GM12878 (cell line): ENCODE results near the gene VTA1. TPM values are rescaled to one million over a fixed set of nuclear protein-coding genes. Genes with fewer than 3 reads are reported as not detected.
A peak's percentile ranks its signal among the peaks of the same experiment; 100 is the strongest.

Experiments
- BCL3 ChIP-seq: IDR thresholded peaks from 2 replicates; pipeline ENCODE4 v1.6.1; 2011; ENCODE audit warnings: borderline replicate concordance, low read depth, mild to moderate bottlenecking, moderate library complexity, low read length; ENCODE audit not compliant: insufficient read depth, poor library complexity, severe bottlenecking
- E2F4 ChIP-seq: IDR thresholded peaks from 2 replicates; pipeline ENCODE4 v1.6.1; 2012; ENCODE audit warnings: low read depth, low read length, improper control_type of control experiment
- FOXM1 ChIP-seq: IDR thresholded peaks from 2 replicates; pipeline ENCODE4 v1.6.1; 2012; ENCODE audit warnings: low read depth, mild to moderate bottlenecking, inconsistent platforms, low read length, moderate library complexity
- HSF1 ChIP-seq: fragments of 150-350 bp; IDR thresholded peaks from 2 replicates; pipeline ENCODE4 v1.6.1; 2014; ENCODE audit warnings: mild to moderate bottlenecking, low read depth, low read length
- KLF5 ChIP-seq: fragments of 450-650 bp; IDR thresholded peaks from 2 replicates; pipeline ENCODE4 v1.6.1; 2014; ENCODE audit warnings: mild to moderate bottlenecking; ENCODE audit not compliant: partially characterized antibody
- MLLT1 ChIP-seq: fragments of 450-650 bp; IDR thresholded peaks from 2 replicates; pipeline ENCODE4 v1.6.1; 2016; ENCODE audit warnings: mild to moderate bottlenecking
- NFIC ChIP-seq: IDR thresholded peaks from 2 replicates; pipeline ENCODE4 v1.6.1; 2012; ENCODE audit warnings: low read depth, mild to moderate bottlenecking, inconsistent platforms, low read length, moderate library complexity
- NR2F1 ChIP-seq: fragments of 450-650 bp; conservative IDR thresholded peaks from 2 replicates; pipeline ENCODE4 v1.6.1; 2017; ENCODE audit warnings: mild to moderate bottlenecking
- PML ChIP-seq: IDR thresholded peaks from 2 replicates; pipeline ENCODE4 v1.6.1; 2012; ENCODE audit warnings: low read length, inconsistent platforms
- RB1 ChIP-seq: fragments of 450-650 bp; formaldehyde crosslinking; IDR thresholded peaks from 2 replicates; pipeline ENCODE4 v1.6.1; 2017; ENCODE audit warnings: mild to moderate bottlenecking, borderline replicate concordance
- RUNX3 ChIP-seq: IDR thresholded peaks from 2 replicates; pipeline ENCODE4 v1.6.1; 2012; ENCODE audit warnings: low read length, inconsistent platforms
- SMARCA5 ChIP-seq: fragments of 450-650 bp; IDR thresholded peaks from 2 replicates; pipeline ENCODE4 v1.6.1; 2017; ENCODE audit warnings: mild to moderate bottlenecking
- TCF7 ChIP-seq: IDR thresholded peaks from 2 replicates; pipeline ENCODE4 v1.6.1; 2014; ENCODE audit warnings: antibody characterized with exemption, borderline replicate concordance
- ZBTB11 ChIP-seq: fragments of 450-650 bp; formaldehyde crosslinking; IDR thresholded peaks from 2 replicates; pipeline ENCODE4 v1.5.0; 2022; ENCODE audit warnings: mild to moderate bottlenecking, missing genetic modification characterization
- ZNF687 ChIP-seq: fragments of 450-650 bp; IDR thresholded peaks from 2 replicates; pipeline ENCODE4 v1.6.1; 2017; ENCODE audit warnings: mild to moderate bottlenecking, moderate library complexity
- polyA plus RNA-seq, 11 experiments: library from polyadenylated mRNA; depleted of rRNA in 4 of 11; unstranded in 6 of 11; stranded (reverse) in 5 of 11; fragments of >200 nt; fragmentation: Nextera tagmentation in 4 of 11; fragmentation: Illumina TruSeq in 1 of 11; extraction: Ambion mirVana in 4 of 11; extraction: Trizol in 1 of 11; gene quantifications; 1 replicate in 1 of 11; 2 replicates in 10 of 11; pipeline versions ENCODE4 v1.2.1 to v1.2.3, GENCODE V29; 2011 to 2016; ENCODE audit warnings: inconsistent platforms in 2 of 11, missing spikeins in 2 of 11, low read depth in 1 of 11
- total RNA-seq, 4 experiments: library from RNA; depleted of rRNA in 3 of 4; stranded (reverse); fragments of >200 nt in 3 of 4; fragmentation: Illumina TruSeq in 1 of 4; extraction: Trizol in 1 of 4; gene quantifications; 2 replicates each; pipeline versions ENCODE4 v1.2.1 to v1.2.3, GENCODE V29; 2013 to 2021

Gene VTA1
- total and polyA plus RNA-seq, 10 of the 15 experiments (the other 5 are each of a cell fraction or from before 2014, with no cell fraction given): 48.3 to 126 (median 90.7) TPM

GRCh38 chr6:142146828-142147662 is at the start of gene VTA1, which contains the start of gene NMBR (continued):
- TF ChIP-seq ZBTB11 (no peak), SMARCA5 (peak; percentile 90), E2F4 (no peak), RUNX3 (peak; percentile 97), NFIC (0 out of 2 replicates have a peak, but pooled peaks have one; percentile 16), FOXM1 (peak; percentile 84), ZNF687 (no peak; the same call in 1 of the 2 replicates), TCF7 (peak; percentile 52; the same call in 1 of the 2 replicates), KLF5 (peak; percentile 79), BCL3 (no peak), NR2F1 (peak; percentile 96), PML (peak; percentile 89), HSF1 (0 out of 2 replicates have a peak, but pooled peaks have one; percentile 44), RB1 (peak; percentile 76; the same call in 1 of the 2 replicates), MLLT1 (peak; percentile 93)
